Right cardiac atrium (tissue), 5 donors: ENCODE results near the gene RAB18. TPM values are rescaled to one million over a fixed set of nuclear protein-coding genes. Genes with fewer than 3 reads are reported as not detected.

Experiments used
- ATAC-seq, 2 donors: fragments of 200-7000 bp; cut with Tn5 transposase; one replicate each; pipeline versions ENCODE4 v1.8.0 to v1.9.1; 2020; ENCODE audit warnings: moderate library complexity in 2 of 2, mild to moderate bottlenecking in 1 of 2
- DNase-seq, 3 donors: peaks; one replicate each; pipeline ENCODE4 v3.0.0-alpha.2; 2020
- H3K27ac ChIP-seq: one replicate; pipeline ENCODE4 v1.5.1; 2013; ENCODE audit warnings: mild to moderate bottlenecking, low read length, control low read depth, moderate library complexity
- H3K27me3 ChIP-seq: one replicate; pipeline ENCODE4 v1.6.1; 2013; ENCODE audit not compliant: control insufficient read depth, insufficient read depth
- H3K4me1 ChIP-seq: one replicate; pipeline ENCODE4 v1.6.1; 2013; ENCODE audit warnings: low read length; ENCODE audit not compliant: control insufficient read depth, insufficient read depth
- H3K4me3 ChIP-seq: one replicate; pipeline ENCODE4 v1.5.1; 2013; ENCODE audit warnings: low read length, control low read depth
- H3K9me3 ChIP-seq: one replicate; pipeline ENCODE4 v1.6.1; 2013; ENCODE audit warnings: low read length; ENCODE audit not compliant: control insufficient read depth
- WGBS: extraction: QIAGEN DNeasy Blood & Tissue Kit; methylation state at CpG from one replicate; pipeline ENCODE4 v1.1.7; 2013; 5-methylcytosine and 5-hydroxymethylcytosine counted together
- intact Hi-C, 4 donors: fragments of 100-400 bp; cut with DNase I; formaldehyde crosslinking; loops; one replicate each; pipeline versions ENCODE4 v1.11.0 to v1.14.0; 2022 to 2023
- polyA plus RNA-seq: library from polyadenylated mRNA; stranded (reverse); fragments of 200-250 nt; gene quantifications from one replicate; pipeline ENCODE4 v1.2.3, GENCODE V29; 2013
- total RNA-seq, 4 donors: library from RNA; stranded (reverse); fragmentation: NEBNext Ultra II Directional; extraction: Animal tissue kit (Norgen Biotek cat#: 25700); gene quantifications; one replicate each; pipeline ENCODE4 v1.2.1, GENCODE V29; 2021
- donor health status: healthy with polysubstance abuse.
- donor health status: DM: no; HTN: yes; CAD: no.
- donor health status: DM: no; HTN: no; CAD: no.
- donor health status: DM: no; HTN: yes; CAD: no; lungs with severe emphysema.
- donor health status: DM: yes; HTN: yes; CAD: no.

RAB18 gene
- total and polyA plus RNA-seq, 5 donors: 41.1 to 125 (median 116) TPM

DNA sequence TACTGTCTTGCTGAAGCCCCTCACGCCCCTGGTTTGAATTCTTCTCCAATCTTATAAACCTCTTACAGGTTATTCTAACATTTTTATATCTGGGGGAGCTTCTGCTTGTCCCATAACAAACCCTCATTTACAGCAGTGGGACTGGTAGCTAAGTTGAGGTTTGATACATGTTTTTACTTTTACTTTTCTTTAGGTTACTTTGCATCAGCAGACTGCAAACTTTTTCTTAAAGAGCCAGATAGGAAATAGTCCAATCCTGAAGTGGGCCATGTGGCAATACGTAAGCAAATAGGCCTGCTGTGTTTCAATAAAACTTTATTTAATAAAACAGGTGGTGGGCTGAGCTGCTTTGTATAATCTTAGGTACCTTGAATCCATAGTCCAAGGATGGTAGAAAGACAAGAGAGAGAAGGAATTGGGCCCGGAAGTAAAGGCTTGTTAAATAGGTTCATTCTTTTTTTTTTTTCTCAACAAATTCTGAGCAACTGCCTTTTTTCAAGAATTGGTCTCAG is 27.3 kb downstream of the RAB18 start:
- intact Hi-C loops: no loop called here
- Histone ChIP-seq H3K4me1 (no peaks in the 10 kb centered on the region), H3K27me3 (no peaks in the 10 kb centered on the region), H3K4me3 (no peak overlapping the region), H3K27ac (no peak overlapping the region), H3K9me3 (no peaks in the 10 kb centered on the region)
- no peak for DNase-seq
- WGBS: 96% methylated on average over 3 of the region's 3 CpGs
- no peak for ATAC-seq

DNA sequence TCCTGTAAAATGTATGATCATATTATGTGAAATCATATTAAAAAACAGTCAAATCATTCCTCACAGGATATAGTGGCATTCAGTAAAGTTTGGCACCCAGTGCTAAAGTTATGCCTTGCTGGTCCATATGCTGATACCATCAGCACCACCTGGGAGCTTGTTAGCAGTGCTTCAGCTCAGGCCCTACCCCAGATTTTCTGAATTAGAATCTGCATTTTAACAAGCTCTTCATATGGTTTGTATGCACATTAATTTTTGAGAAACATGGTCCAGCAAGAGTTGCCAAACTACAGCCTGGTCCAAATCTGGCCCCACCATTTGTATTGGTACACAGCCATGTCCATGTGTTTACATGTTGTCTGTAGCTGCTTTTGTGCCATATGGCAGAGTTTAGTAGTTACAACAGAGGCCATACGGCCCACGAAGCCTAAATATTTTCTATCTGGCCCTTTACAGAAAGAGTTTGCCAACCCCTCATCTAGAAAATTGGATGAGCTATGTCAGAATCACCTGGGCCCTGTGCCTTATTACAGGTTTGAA is 30.1 kb downstream of the RAB18 start:
- WGBS: 91% methylated on average over 2 of the region's 2 CpGs
- Histone ChIP-seq H3K4me3 (no peak overlapping the region), H3K27ac (no peak overlapping the region), H3K4me1 (no peaks in the 10 kb centered on the region), H3K9me3 (no peaks in the 10 kb centered on the region), H3K27me3 (no peaks in the 10 kb centered on the region)
- DNase-seq: no peak
- no peak for ATAC-seq
- intact Hi-C loops: no loop called here

DNA sequence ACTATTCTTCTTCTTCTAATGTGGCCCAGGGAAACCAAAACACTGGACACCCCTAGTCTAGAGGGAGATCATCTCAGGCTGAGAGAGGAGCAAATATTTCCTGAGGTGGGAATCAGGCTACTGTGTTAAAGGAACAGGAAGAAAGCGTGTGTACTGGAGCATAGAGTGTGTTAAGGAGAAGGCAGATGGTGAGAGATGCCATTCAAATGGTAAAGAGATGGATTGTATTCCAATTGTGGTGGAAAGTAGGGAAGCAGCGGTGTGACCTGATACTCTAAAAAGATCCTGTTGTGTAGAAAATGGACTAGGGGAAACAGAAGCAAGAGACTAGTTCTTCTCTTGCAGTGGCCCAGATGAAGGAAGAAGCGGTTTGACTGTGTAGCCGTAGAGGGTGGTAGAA is 31.2 kb downstream of the RAB18 start:
- Histone ChIP-seq H3K4me3 (no peak overlapping the region), H3K9me3 (no peaks in the 10 kb centered on the region), H3K27me3 (no peaks in the 10 kb centered on the region), H3K27ac (no peak overlapping the region), H3K4me1 (no peaks in the 10 kb centered on the region)
- DNase-seq (no peak), ATAC-seq (no peak)
- intact Hi-C loops: no loop called here
- 99% methylated on average over 4 of the region's 4 CpGs for WGBS

DNA sequence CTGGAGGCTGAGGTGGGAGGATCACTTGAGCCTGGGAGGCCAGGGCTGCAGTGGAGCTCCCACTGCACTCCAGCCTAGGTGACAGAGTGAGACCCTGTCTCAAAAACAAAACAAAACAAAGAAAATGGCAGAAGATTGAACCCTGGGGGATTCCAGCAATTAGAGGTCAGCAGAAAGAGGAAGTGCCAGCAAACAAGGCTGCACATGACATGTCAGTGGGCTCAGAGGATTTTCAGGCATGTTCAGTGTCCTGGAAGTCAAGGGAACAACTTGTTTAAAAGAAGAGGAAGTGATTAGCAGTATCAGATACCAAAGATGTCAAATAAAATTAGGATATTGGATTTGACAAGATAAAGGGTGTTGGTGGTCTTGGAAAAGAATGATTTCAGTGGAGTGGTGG is 32.3 kb downstream of the RAB18 start:
- H3K9me3 ChIP-seq: no peaks in the 10 kb centered on the region
- H3K27ac ChIP-seq: no peak overlapping the region
- no peaks in the 10 kb centered on the region for H3K4me1 ChIP-seq
- no peak for ATAC-seq
- intact Hi-C loops: no loop called here
- DNase-seq: no peak
- no peak overlapping the region for H3K4me3 ChIP-seq
- H3K27me3 ChIP-seq: no peaks in the 10 kb centered on the region

DNA sequence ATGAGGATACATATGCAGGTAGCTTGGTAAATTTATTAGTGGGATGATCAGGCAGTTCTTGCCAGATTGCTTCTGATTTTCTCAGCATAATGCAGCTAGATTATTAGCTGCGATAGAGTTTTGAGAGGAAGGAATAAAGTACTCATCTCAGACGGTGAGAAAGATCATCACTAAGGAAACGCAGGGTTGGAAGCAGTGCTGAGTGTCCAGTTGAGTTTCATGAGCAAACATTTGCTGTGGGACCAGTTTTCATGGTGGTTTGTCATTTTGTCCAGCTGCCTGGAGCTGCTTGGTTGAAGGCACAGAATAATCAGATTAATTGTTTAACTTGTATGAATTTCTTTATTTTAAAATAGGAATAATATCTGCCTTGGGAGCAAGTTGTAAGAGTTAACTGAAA is 33.1 kb downstream of the RAB18 start:
- 84% methylated on average over 3 of the region's 3 CpGs for WGBS
- Histone ChIP-seq H3K27me3 (no peaks in the 10 kb centered on the region), H3K4me1 (no peaks in the 10 kb centered on the region), H3K9me3 (no peaks in the 10 kb centered on the region), H3K27ac (no peak overlapping the region), H3K4me3 (no peak overlapping the region)
- intact Hi-C loops: no loop called here
- ATAC-seq: no peak
- no peak for DNase-seq

DNA sequence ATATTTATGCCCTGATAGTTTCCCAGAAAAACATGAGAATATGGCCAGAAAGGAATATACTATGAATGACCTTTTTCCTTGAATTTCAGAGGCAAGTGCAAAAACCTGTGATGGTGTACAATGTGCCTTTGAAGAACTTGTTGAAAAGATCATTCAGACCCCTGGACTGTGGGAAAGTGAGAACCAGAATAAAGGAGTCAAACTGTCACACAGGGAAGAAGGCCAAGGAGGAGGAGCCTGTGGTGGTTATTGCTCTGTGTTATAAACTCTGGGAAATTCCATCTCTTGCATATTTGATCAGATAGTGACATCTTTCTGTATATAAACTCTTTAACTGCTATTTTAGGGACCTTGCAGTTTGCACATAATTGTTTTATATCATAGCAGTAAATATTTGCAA is 33.7 kb downstream of the RAB18 start:
- ATAC-seq (no peak), DNase-seq (no peak)
- intact Hi-C loops: no loop called here
- no peak overlapping the region for H3K4me3 ChIP-seq
- no peak overlapping the region for H3K27ac ChIP-seq
- H3K4me1 ChIP-seq: no peaks in the 10 kb centered on the region
- no peaks in the 10 kb centered on the region for H3K9me3 ChIP-seq
- no peaks in the 10 kb centered on the region for H3K27me3 ChIP-seq

DNA sequence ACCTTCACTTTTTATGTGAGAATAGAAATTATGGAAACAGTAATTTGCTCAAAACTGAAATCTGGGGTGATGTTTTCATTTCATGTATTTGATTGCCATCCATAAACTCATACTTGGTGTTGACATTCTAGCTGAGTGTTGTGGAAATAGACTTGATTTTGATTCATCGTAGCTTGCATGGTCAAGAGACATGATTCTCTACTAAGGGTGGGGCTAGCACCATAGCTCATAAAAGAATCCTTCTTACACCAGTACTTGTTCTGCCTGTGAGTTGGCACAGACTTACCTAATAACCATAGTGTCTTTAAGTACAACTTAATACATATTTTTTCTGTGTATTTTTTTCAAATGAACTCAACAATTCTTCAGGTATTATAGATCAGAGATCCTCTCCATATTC is 36.6 kb downstream of the RAB18 start:
- ATAC-seq (no peak), DNase-seq (no peak)
- Histone ChIP-seq H3K27me3 (no peaks in the 10 kb centered on the region), H3K9me3 (no peaks in the 10 kb centered on the region), H3K27ac (no peak overlapping the region), H3K4me3 (no peak overlapping the region), H3K4me1 (no peaks in the 10 kb centered on the region)
- 78% methylated on average over 1 of the region's 1 CpG for WGBS
- intact Hi-C loops: no loop called here

DNA sequence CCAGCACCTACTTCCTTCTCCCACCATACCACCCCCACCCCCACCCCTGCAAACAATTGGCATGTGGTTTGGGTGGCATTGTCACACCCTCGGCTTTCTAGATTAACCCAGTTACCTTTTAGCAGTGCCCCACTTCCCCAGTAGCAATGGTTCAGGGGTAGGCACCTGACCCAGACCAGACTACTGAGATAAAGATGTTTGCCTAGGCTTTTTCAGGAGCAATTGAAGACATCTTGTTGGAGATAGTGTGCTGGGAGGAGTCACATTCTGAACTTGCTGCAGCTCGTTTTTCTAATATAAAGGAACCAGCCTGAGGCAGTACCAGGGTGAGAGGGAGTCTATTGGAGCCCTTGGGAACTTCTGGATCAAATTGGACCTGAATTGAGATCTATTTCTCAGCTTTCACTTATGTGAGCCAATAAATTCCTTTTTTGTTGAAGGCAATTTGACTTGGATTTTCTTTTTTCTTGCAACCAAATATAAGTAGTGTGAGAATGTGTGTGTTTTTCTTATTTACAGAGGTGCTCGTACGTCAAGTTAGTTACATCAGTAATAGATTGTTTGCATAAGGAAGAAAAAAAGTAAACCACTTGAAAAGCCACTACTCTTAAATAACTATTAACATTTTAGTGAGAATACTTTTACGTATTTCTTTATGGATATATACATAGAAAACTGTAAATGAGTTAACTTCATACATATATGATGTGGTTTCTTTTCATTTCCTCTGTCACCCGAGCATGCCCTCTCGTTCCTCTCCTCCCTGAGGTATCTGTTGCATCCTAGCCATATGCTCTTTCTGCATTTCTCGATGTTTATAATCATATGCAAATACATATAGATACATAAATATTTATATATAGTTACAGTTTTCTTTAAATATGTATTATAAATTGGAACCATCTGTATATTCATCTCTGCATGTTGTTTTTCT is 38.0 kb downstream of the RAB18 start:
- Histone ChIP-seq H3K9me3 (no peaks in the 10 kb centered on the region), H3K4me3 (no peak overlapping the region), H3K4me1 (no peaks in the 10 kb centered on the region), H3K27me3 (no peaks in the 10 kb centered on the region), H3K27ac (no peak overlapping the region)
- 83% methylated on average over 8 of the region's 8 CpGs for WGBS
- intact Hi-C loops: no loop called here
- DNase-seq (no peak), ATAC-seq (no peak)

DNA sequence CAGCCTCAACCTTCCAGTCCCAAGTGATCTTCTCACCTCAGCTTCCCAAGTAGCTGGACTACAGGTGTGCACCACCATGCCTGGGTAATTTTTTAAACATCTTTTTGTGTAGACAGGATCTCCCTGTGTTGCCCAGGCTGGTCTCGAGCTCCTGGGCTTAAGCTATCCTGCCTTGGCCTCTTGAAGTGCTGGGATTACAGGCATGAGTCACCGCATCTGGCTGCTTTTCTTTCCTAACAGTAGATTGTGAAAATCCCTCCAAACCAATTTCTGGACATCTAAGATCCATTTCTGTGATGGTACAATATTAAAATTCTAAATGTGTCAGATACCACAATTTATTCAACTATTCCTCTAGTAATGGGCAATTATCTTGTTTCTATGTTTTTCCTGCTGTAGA is 38.7 kb downstream of the RAB18 start:
- Histone ChIP-seq H3K27me3 (no peaks in the 10 kb centered on the region), H3K9me3 (no peaks in the 10 kb centered on the region), H3K27ac (no peak overlapping the region), H3K4me3 (no peak overlapping the region), H3K4me1 (no peaks in the 10 kb centered on the region)
- no peak for DNase-seq
- WGBS: 78% methylated on average over 2 of the region's 2 CpGs
- intact Hi-C loops: no loop called here
- ATAC-seq: no peak

DNA sequence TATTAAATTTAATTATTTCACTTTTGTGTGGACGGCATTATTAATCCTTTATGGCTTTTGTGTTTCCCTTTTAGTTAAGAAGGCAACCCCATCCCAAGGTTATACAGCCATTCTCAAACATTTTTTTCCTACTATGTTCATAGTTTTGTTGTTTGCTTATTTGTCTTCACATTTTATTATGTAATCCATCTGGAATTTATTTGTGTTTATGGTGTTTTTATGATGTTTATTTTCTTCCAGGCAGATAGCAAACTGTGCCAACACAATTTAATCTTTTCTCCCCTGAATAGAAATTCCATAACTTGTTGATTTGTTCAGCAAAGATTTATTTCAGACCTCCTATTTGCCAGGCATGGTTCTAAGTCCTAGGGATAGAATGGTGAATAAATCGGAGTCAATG is 42.9 kb downstream of the RAB18 start:
- DNase-seq (no peak), ATAC-seq (no peak)
- WGBS: 95% methylated on average over 2 of the region's 2 CpGs
- H3K27ac ChIP-seq: no peak overlapping the region
- H3K4me1 ChIP-seq: no peaks in the 10 kb centered on the region
- intact Hi-C loops: no loop called here
- no peak overlapping the region for H3K4me3 ChIP-seq
- no peaks in the 10 kb centered on the region for H3K27me3 ChIP-seq
- no peaks in the 10 kb centered on the region for H3K9me3 ChIP-seq

DNA sequence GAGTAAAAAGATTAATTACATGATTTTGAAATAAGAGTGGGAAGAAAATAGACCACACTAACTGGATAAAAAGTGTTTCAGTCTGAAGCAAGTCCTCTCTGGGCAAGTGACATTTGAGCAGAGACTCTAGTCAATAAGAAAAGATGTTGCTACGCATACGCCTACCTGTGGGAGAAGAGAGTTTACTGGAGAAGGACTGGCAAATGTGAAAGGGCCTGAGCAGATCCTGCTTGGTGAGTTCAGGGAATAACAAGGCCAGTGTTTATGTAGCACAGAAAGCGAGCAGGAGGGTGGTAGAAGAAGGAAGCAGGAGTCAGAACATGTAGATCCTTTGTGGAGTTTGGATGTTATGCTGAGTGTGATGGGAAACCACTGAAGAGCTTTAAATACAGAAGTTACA is 43.4 kb downstream of the RAB18 start:
- no peak overlapping the region for H3K4me3 ChIP-seq
- ATAC-seq (no peak), DNase-seq (no peak)
- 99% methylated on average over 3 of the region's 3 CpGs for WGBS
- H3K27ac ChIP-seq: no peak overlapping the region
- no peaks in the 10 kb centered on the region for H3K9me3 ChIP-seq
- no peaks in the 10 kb centered on the region for H3K27me3 ChIP-seq
- no peaks in the 10 kb centered on the region for H3K4me1 ChIP-seq
- intact Hi-C loops: no loop called here
